Heart left ventricle (tissue), 13 donors: ENCODE measurements around the gene CXADR.

Experiments
- POLR2A ChIP-seq, 2 donors: fragments of 450-650 bp; IDR thresholded peaks; one replicate each; pipeline ENCODE4 v1.6.1; 2017; ENCODE audit warnings: antibody characterized with exemption in 2 of 2, mild to moderate bottlenecking in 2 of 2, moderate library complexity in 2 of 2
- TF ChIP-seq, protein P1 (sequence below), 12 donors: fragments of 200-600 bp; sonication (generic) in 4 of 12; IDR thresholded peaks; one replicate each; pipeline versions ENCODE4 v1.5.0 to v1.8.0; 2018 to 2022; ENCODE audit warnings: antibody characterized with exemption in 12 of 12, mild to moderate bottlenecking in 5 of 12
- donor health status: ischemic (EF 13 %, LVEDD 7.1; RV severe dilation, severe dysfunction).
- donor health status: DM: no; HTN: yes; CAD: no.
- donor health status: DM: no; HTN: no; CAD: no.
- donor health status: ischemic (EF 25% LVEDD 6.9; RV normal size, moderate dysfunction).
- donor health status: ischemic (EF 25% LVEDD 5.7; RV mildly dilated, moderate dysfunction).
- donor health status: ischemic (EF 35%, LVEDD 5.7; RV mildly dilated, moderate dysfunction).
- donor health status: nonischemic (EF 11% LVEDD 7.7; RV severe dilation, severe dysfunction).
- donor health status: DM: yes; HTN: yes; CAD: no.
- donor health status: PGD.
- donor health status: ischemic (EF 29% LVEDD 5.4; RV normal size, mild dysfunction).
- donor health status: nonischemic (EF 23%, LVEDD 6.1; RV moderate dilation, normal function).

DNA sequence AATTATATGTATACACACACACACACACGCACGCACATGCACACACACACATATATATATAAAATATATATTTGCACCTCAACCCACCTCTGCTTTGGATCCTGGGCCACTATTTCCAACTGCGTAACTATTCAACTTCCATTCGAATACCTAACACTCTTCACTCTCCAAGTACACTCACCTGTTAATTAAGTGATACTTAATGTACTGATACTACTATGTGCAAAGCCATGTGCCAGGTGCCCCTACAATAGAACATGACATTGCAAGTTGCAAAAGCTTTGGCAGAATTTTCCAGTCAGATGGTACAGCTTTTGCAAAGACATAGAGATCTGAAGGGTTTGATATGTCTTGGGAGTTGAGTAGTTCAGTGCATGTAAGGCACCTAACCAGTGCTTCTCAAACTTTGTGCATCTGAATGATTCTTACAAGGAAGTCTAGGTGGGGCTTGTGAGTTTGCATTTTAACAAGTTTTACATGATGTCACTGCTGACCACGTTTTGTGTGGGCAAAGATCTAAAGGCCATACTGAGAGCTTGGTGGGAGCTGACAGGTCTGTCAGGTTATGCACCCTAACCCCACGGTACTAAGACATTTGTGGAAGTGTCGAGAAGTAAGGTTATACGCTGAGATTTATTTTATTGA lies 7.2 kb downstream of the CXADR start:
- TF ChIP-seq POLR2A (IDR thresholded peaks at IDR 0.05): no peak
- TF ChIP-seq, protein P1, sequence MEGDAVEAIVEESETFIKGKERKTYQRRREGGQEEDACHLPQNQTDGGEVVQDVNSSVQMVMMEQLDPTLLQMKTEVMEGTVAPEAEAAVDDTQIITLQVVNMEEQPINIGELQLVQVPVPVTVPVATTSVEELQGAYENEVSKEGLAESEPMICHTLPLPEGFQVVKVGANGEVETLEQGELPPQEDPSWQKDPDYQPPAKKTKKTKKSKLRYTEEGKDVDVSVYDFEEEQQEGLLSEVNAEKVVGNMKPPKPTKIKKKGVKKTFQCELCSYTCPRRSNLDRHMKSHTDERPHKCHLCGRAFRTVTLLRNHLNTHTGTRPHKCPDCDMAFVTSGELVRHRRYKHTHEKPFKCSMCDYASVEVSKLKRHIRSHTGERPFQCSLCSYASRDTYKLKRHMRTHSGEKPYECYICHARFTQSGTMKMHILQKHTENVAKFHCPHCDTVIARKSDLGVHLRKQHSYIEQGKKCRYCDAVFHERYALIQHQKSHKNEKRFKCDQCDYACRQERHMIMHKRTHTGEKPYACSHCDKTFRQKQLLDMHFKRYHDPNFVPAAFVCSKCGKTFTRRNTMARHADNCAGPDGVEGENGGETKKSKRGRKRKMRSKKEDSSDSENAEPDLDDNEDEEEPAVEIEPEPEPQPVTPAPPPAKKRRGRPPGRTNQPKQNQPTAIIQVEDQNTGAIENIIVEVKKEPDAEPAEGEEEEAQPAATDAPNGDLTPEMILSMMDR (IDR thresholded peaks at IDR 0.05): no peak
